ENCODE results near the gene ZFYVE9. TPM values are rescaled to one million over a fixed set of nuclear protein-coding genes. Genes with fewer than 3 reads are reported as not detected.
A peak's percentile ranks its signal among the peaks of the same experiment; 100 is the strongest.

Gene ZFYVE9
- total RNA-seq, 4 donors from 2014 or later: 23.1 to 35.0 (median 27.7) TPM

DNA sequence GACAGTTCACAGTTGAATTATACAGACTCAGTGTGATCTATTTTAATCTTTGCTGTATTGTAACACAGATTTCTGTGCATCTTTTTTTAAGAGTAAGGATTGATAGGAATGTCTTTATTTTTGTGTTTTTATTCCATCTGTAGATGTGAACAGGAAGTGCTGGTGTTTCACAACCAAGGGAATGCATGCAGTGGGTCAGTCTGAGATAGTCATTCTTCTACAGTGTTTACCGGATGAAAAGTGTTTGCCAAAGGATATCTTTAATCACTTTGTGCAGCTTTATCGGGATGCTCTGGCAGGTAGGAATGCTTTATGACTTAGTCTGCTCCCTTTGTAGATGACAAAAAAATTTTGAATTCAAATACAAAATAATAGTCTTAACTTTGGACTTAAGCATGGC lies 139.6 kb downstream of the ZFYVE9 start:
- no peak for DNase-seq (ENCODE audit: low spot score)
- TF ChIP-seq, protein P1, sequence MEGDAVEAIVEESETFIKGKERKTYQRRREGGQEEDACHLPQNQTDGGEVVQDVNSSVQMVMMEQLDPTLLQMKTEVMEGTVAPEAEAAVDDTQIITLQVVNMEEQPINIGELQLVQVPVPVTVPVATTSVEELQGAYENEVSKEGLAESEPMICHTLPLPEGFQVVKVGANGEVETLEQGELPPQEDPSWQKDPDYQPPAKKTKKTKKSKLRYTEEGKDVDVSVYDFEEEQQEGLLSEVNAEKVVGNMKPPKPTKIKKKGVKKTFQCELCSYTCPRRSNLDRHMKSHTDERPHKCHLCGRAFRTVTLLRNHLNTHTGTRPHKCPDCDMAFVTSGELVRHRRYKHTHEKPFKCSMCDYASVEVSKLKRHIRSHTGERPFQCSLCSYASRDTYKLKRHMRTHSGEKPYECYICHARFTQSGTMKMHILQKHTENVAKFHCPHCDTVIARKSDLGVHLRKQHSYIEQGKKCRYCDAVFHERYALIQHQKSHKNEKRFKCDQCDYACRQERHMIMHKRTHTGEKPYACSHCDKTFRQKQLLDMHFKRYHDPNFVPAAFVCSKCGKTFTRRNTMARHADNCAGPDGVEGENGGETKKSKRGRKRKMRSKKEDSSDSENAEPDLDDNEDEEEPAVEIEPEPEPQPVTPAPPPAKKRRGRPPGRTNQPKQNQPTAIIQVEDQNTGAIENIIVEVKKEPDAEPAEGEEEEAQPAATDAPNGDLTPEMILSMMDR (IDR thresholded peaks at IDR 0.05): no peak
- no peak for ATAC-seq (ENCODE audit: low FRiP score)

DNA sequence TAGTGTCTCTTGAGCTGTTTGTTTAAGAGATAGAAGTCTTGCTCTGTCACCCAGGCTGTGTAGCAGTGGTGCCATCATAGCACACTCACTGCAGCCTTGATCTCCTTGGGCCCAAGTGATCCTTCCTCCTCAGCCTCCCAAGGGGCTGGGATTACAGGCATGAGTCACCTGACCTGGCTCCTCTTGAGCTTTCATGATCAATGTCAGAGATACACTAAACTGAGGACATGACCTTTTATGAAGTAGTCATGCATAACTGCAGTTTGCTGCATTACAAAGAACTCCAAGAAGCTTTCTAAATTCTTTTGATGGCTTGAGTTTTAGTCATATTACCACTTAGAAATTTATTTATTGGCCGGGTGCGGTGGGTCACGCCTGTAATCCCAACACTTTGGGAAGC lies 146.4 kb downstream of the ZFYVE9 start:
- TF ChIP-seq, protein P1 (IDR thresholded peaks at IDR 0.05): no peak
- ATAC-seq (ENCODE audit: low FRiP score) (no peak), DNase-seq (ENCODE audit: low spot score) (no peak)

DNA sequence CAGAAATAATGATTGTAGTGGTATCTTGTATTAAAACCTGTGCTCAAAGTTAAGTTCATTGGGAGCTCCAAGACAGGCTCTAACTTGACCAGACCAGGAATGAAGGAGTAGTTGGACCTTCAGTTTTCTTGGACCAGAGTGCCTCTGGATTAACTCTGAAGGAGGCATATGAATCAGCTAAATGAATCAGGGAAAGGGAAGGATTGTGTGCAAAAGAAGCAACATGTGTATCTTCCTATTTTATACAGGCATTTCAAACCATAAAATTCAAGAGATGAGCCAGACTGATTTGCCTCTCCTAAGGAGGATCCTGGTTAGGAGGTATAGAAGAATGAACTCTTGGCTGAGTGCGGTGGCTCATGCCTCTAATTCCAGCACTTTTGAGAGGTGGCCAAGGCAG lies 152.7 kb downstream of the ZFYVE9 start:
- ATAC-seq (ENCODE audit: low FRiP score) (no peak), DNase-seq (ENCODE audit: low spot score) (no peak)
- TF ChIP-seq, protein P1 (IDR thresholded peaks at IDR 0.05): no peak

DNA sequence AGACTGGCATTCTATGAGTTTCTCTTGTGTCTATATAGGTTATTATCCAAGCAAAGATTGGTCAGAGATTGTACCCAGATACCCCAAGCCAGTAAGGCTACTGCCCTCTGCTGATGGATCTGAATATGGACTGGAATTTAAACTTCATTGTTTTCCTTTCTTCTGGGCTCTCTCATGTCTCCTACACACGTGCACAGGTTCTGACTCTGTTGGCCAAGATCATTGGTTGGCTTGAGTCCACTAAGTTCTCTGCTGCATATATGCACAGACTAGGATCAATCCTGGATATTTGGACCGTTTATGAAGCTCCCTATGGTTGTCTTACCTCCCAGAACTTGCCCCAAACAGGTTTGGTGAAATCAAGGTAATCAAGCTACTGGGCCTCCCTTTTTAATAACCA lies 154.5 kb downstream of the ZFYVE9 start:
- ATAC-seq (ENCODE audit: low FRiP score) (peak; percentile 57), DNase-seq (ENCODE audit: low spot score) (no peak)
- TF ChIP-seq, protein P1 (IDR thresholded peaks at IDR 0.05): no peak

DNA sequence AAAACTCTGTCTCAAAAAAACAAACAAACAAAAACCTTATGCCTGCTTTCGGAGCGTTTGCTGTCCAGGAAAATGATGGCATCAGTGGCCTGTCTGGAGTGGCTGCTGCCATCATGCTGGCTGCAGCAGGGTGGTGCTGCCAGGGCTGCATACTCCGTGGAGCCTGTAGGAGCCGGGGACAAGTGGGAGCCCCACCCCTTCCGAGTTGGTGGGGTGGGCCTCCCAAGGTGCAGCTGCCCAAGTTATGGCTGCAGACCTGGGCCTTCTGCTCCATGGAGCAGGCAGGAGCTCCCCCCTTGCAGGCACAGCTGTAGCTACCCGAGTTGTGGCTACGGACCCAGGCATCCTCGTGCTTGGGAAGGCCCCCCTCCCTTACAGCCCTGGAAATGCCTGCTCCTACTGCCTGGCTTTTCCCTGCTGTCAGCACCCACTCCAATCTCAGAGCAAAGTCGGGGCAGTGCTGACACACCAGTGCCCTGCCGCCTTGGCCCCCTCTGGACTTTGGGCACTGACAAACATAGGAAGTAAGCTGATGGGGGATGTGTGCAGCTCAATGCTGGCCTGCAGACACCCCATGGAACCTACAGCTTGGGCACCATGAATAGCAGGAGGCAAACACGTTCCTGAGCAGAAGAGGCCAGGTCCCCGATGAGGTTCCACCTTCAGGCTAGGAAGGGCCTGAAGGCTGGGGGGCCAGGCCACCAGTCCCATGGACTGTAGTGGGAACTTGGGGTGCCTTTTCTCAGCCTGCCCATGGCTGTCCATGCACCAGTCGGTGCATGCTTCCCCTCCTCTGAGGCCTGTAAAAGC lies 163.7 kb downstream of the ZFYVE9 start:
- TF ChIP-seq, protein P1 (IDR thresholded peaks at IDR 0.05): no peak
- ATAC-seq (ENCODE audit: low FRiP score) (no peak), DNase-seq (ENCODE audit: low spot score) (no peak)

DNA sequence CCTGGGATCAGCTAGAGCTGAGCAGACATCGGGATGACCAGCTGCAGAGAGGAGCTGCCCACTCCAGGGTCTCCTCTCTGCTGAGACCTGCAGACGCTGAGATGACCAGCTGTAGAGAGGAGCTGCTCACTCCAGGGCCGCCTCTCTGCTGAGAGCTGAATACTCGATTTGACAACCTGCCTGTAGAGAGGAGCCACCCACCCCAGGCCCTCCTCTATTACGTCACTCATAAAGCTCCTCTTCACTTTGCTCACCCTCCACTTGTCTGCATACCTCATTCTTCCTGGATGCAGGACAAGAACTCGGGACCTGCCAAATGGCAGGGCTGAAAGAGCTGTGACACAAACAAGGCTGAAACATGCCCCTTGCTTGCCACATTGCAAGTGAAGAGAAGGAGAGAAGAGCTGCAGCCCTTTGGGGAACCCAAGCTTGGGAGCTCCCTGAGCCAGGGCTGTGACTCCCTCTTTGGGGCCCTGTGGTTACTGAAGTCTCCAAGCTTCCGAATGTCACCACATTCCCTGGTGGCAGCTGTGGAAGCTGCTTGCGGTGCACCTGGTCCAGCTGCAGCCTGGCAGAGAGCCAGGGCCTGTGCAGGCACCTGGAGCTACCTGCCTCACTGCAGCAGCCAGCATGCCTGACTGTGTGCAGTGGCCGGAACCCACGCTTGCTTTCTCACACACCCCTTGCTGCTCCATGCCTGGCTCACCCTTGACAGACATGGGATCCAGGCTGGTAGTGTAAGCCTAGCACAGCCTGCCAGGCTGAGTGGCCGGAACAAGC lies 164.5 kb downstream of the ZFYVE9 start:
- DNase-seq (ENCODE audit: low spot score) (no peak), ATAC-seq (ENCODE audit: low FRiP score) (no peak)
- TF ChIP-seq, protein P1 (IDR thresholded peaks at IDR 0.05): no peak
